ENCODE measurements around the gene UBAC1.

GRCh38 chr9:135921749-135922310, 39.3 kb downstream of the UBAC1 start:
- TF ChIP-seq EZH2 (IDR thresholded peaks at IDR 0.05; ENCODE audit: borderline replicate concordance, low read length): no peak
- TF ChIP-seq, protein P1, sequence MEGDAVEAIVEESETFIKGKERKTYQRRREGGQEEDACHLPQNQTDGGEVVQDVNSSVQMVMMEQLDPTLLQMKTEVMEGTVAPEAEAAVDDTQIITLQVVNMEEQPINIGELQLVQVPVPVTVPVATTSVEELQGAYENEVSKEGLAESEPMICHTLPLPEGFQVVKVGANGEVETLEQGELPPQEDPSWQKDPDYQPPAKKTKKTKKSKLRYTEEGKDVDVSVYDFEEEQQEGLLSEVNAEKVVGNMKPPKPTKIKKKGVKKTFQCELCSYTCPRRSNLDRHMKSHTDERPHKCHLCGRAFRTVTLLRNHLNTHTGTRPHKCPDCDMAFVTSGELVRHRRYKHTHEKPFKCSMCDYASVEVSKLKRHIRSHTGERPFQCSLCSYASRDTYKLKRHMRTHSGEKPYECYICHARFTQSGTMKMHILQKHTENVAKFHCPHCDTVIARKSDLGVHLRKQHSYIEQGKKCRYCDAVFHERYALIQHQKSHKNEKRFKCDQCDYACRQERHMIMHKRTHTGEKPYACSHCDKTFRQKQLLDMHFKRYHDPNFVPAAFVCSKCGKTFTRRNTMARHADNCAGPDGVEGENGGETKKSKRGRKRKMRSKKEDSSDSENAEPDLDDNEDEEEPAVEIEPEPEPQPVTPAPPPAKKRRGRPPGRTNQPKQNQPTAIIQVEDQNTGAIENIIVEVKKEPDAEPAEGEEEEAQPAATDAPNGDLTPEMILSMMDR (conservative IDR thresholded peaks at IDR 0.05 in 1 of 2, IDR thresholded peaks at IDR 0.05 in 1 of 2; ENCODE audit: extremely low read depth in 1 of 2, insufficient read depth in 1 of 2, low read depth in 1 of 2, low read length in 2 of 2): no peak

Measured in mammary epithelial cell (primary cell).